GM18499 (cell line): ENCODE data around the gene ATXN7L2.

Source experiments
- ATAC-seq: cut with Tn5 transposase; IDR thresholded peaks from one replicate; pipeline ENCODE4 v1.9.1; 2021; ENCODE audit warnings: moderate number of reproducible peaks; ENCODE audit not compliant: insufficient read depth, unreplicated experiment

Gene ATXN7L2

GRCh38 chr1:109521002-109521951, 37.6 kb downstream of the ATXN7L2 start:
- no peak for ATAC-seq

DNA sequence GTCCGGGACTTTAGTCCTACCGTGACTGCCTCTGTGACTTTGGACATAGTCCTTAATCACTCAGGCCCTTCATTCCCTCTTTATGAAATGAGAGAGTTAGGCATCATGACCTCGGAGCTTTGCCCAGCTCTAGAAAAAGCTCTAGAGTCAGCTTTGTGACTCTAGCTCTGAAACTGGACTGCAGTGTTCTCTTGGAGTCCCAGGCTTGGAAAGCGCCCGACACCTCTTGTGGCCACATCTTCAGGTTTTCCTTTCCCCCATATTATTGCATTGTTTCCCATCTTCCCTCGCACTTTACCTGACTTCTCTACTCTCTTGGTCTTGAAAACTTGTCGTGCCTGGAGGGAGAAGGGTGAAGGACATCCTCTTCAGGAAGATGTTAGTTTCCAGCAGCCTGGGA, 38.3 kb downstream of the ATXN7L2 start:
- no peak for ATAC-seq

DNA sequence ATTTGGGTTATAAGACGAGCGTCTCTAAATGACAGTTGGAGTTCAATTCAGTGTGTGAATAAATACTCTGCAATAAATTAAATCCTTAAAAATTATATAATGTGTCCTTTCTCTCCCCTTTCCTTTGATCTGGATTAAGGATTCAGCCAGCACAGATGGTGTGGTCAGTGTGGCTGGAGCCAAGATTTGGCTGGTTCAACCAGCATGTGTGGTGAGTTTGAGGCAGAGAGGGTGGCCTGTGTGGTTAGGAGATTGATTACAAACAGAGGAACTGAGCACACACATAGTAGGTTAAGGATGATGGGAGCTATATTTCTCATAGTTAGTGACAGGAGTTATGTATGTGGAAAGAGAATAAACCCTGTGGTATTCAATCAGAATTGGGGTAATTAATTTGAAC, 40.0 kb downstream of the ATXN7L2 start:
- ATAC-seq, result no peak

DNA sequence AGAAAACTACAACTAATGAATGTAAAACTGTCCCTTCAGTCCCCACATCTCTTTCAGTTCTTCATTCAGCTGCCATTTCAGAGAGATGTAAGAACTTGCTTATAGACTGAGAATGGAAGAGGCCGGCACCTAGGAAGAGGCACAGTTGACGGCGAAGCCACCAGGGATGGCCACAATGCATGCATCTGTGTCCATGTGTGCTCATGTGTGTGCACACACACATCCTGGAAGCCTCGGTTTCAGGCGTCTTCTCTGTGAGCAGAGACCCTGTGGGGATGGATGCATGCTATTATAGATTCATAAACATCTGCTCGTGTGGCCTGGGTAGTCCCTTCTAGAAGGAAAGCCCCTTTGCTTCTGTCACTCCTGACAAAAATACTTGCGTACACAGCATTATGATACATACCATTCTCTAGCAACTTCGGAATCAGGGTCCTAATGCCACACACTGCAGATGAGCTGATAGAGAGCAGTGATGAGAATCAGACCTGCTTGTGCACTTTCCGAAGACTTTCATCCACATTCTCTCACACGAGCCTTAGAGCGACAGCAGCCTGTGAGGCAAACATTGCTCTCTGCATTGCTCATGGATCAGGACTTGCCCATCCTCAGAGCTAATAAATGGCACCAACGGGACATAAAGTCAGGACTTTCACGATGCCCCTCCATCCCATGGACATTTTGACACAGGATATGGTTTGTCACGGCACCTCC, 43.5 kb downstream of the ATXN7L2 start:
- no peak for ATAC-seq

GRCh38 chr1:109527846-109528695, 44.4 kb downstream of the ATXN7L2 start:
- ATAC-seq, result no peak

DNA sequence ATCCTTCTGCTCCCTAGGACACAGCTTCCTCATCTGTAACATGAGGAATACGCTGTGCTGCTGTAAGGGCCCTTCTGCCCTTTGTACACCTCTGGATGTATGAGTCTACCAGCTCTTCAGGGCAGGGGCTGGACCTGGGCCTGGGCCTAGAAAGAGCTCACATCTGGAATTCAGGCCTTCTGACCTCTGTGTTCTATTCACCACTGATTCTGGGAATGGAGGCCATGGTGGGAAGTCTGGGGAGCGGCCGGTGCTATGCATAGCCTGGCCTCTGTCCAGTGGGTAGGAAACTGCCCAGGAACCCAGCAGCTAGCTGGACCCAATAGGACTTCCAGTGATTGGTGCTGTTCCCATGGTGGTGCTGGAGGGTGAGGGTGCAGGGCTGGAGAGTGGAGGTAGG, 45.0 kb downstream of the ATXN7L2 start:
- no peak for ATAC-seq

DNA sequence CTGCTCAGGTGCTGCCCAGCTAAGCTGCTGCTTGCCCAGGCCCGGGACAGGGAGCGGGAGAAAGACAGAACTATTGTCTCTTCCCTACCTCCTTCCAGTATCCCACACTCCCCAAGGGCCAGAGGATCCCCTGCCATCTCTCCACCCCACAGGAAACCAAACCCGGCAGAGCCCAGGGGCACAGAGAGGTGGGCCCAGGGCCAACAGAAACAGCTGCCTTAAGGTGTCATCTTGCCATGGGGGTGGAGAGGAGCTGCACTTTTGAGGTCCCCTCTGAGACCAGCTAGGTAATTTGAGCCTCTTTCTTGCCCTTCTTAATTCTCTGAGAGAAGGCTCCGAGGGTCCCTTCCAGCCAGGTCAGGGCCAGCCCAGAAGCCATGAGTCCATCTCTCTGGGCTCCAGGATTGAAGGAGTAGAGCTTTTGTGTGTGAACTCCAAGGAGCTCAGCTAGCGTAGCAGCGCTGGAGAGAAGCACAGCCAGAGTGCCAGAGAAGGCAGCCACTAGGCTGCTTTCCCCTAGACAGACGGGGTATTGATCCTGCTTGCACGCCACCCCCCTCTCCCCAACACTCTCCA, 46.3 kb downstream of the ATXN7L2 start:
- no peak for ATAC-seq

DNA sequence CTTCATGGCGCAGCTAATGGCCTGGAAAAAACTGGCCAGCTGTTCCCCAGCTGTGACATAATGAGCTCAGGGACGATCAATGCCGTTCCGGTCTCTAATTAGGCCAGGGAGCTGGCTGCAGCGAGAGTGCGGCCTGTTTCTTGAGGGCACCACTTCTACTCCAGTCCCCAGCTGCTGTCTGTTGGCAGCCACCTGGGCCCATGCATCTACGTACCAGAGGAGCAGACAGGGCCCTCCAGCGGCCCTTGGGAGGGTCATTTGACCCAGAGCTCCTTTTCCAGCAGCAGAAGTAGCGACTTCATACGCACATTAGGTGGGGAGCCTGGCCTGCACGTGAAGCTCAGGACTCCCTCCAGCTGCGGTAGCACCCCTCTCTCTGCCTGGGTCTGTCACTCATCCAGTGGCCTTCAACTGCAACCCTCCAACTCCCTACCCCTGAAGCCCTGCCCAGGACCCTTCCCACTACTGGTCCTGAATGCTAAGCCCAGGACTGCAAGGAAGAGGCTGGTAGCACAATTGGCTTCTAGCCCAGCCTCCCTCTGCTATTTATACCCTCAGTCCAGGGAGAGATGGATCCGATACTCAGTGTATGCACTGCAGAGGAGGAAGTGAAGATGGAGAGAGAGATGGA, 46.9 kb downstream of the ATXN7L2 start:
- no peak for ATAC-seq

DNA sequence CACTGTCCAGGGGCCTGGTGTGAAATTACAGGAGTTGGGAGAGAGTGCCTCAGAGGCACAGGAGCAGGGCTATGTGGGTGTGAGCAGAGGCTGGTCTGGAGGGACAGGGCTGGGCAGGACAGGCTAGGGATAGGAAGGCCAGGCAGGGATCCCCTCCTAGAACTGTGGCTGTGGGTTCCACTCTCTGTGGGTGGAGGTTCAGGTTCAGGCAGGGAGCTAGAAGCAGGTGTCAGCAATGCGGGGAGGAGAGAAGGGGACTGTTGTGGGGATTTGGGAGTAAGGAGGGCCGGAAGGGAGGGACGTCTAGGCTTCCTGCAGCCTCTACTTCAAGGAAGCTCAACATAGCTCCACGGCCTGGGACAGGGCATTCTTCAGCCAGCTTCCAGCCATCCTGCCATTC, 47.7 kb downstream of the ATXN7L2 start:
- no peak for ATAC-seq

GRCh38 chr1:109531826-109532364, 48.2 kb downstream of the ATXN7L2 start:
- no peak for ATAC-seq

DNA sequence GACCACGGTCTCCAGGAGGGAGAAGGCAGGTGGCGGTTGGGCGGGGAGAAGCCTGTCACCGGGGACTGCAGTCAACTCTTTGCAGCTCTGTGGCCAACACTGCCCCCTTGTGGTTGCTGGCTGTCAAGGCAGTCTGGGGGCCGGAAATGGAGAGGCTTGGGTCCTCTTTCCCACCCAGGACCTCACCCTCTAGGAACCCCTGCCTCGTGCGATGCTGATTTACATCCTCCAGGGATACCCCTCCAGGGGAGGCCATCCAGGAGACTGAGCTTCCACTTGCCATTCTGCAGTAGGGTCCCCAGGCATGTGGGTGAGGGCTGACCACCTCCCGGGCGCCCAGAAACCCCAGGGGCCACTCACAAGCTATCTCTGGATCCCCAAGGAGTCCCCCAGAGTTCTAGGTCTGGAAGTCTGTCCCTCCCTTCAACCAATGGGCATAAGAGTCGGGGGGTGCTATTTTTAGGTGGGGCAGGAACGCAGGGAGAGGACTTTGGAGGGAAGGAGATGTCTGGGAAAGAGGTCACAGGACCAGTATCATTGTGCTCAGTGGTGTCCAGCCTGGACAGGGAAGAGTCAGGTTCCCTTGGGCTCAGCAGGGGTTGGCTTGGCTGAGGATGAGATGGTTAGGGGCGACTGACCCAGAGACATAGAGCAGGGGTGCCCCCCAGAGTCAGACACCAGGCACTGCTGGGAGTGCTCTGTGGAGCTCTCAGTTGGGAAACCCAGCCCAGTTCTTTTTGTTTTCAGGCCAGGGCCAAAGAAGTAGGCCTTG, 48.8 kb downstream of the ATXN7L2 start:
- ATAC-seq, result no peak

GRCh38 chr1:109534307-109534858, 50.7 kb downstream of the ATXN7L2 start:
- no peak for ATAC-seq

DNA sequence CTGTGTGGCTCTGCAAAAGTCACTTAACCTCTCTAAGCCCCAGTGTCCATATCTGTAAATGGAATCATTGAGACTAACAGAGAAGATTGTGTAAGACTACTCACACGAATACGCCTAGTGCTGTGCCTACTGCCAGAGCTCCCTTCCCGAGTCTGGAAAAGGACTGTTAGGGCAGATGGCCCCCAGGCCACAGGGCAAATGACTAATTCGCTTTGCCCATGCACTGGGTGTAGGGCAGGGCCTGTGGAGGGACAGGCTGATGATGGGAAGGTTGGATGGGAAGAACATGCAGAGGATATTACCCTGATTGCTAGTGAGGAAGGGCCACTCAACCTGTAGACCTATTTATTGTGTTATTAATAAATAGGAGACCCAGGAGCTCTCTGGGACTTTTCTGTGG, 51.8 kb downstream of the ATXN7L2 start:
- ATAC-seq, result no peak

DNA sequence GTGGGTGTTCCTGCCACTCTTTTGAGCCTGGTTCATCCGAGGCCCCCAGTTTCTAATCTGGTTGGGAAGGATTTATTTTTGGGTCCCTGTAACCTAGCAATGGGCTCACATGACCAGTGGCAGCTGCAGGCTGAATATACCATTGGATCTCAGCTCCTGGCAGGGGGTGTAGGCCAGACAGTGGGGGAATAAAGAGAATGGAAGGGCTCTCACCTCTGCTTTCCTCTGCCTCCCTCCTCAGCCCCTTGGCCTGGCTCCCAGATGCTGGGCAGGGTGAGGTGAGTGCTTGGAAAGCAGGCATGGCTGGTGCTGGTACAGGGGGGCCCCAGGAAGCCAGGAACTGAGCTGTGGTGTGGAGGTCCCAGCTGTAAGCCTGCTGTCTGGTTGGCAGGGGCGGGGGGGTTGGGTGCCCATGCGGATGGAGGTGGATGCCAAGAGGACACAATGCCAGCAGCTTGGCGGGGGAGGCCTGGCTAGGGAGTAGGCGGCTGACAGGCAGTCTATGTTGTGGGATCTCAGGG, 52.3 kb downstream of the ATXN7L2 start:
- ATAC-seq, result no peak

DNA sequence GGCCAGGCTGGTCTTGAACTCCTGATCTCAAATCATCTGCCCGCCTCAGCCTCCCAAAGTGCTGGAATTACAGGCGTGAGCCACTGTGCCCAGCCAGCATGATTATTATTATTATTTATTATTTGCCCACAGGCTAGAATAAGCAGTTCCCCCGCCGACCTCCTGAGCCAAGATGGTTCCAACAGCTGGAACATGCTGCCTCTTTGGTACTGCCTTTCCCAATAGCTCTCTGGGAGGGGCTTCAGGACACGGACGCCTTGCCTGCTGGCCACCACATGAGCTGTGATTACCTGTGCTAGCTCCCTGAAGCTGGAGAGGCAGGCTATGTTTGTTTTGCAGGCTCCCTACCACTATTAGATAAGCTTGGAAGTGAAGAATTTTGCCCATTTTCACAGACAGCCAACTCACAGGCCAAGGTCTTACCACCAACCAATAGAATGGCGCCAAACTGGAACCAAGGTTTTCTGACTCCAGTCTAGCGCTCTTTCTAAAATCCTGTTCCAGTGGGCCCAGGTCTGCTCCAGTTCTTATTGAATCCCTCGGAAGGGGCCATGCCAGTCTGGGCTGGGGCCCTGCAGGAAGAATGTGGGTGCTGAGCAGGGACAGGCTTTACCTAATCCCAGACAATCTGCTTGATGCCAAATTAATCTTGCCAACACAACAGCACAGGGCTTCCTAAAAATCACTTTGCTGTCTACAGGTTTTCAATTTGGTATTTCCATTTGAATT, 53.9 kb downstream of the ATXN7L2 start:
- no peak for ATAC-seq

DNA sequence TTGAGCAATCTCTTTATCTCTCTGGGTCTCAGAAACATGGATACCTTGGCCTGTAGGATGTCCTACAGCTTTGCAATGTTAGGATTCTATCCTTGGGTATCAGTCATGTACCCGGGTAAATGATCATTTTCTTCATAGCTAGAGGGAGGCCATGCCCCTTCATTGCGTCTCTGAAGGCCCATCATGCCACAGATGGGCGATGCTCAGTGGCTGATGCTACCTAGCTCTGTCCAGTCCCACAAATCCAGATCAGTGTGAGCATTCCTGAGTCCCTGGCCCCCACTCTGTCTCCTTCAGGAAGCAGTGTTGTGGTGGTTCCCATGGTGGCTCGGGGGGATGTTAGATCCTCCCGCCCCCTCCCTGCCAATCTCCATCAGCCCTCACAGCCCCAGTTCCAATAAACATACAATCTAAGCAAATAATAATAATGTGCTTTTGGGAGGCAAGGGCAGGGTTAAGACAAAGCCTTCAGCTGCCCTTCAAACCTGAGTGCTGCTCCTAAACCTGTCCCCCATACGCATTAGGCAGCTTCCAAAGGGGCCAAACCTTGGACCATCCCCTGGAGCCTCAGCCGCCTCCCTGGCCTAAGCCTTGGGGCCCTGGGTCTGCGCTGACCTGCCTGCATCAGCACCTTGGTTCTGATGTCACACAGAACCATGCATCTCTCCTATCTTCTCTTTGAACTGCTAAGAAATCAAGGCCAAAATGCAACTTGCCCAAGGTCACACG, 55.3 kb downstream of the ATXN7L2 start:
- no peak for ATAC-seq

- no peak for ATAC-seq
These were observed 56.0 kb downstream of the ATXN7L2 start, which contains the start of gene GPR61 for GRCh38 chr1:109539676-109540075. Gene GPR61, plus strand, starts transcription at chr1:109539872. Its CDS starts 3,151 bp downstream, at chr1:109543023.
